Common myeloid progenitor, CD34-positive (primary cell): ENCODE results near the gene ZNF396.

Experiments used
- CTCF ChIA-PET: fragments of 350-600 bp; sonication (Branson Sonifier 250); formaldehyde crosslinking; loops from one replicate; lab custom pipeline; 2021; ENCODE audit warnings: antibody characterized with exemption; lab: Charles Lee
- POLR2A ChIA-PET: fragments of 350-600 bp; sonication (Branson Sonifier 250); formaldehyde crosslinking; loops from one replicate; lab custom pipeline; 2021; ENCODE audit warnings: antibody characterized with exemption; lab: Charles Lee
- DNase-seq, 3 donors: peaks; one replicate each; pipeline versions ENCODE4 v3.0.0 to v3.0.0-alpha.2; 2013
- H3K27ac ChIP-seq, 2 experiments: 1 replicate in 1 of 2; 2 replicates in 1 of 2; pipeline ENCODE4 v1.7.0; 2013; ENCODE audit warnings: inconsistent platforms in 2 of 2, low read length in 2 of 2, mild to moderate bottlenecking in 2 of 2, low read depth in 1 of 2, moderate library complexity in 1 of 2; ENCODE audit not compliant: severe bottlenecking in 2 of 2, insufficient read depth in 1 of 2, poor library complexity in 1 of 2
- H3K27me3 ChIP-seq, 5 experiments: replicated peaks in 2 of 5; 1 replicate in 3 of 5; 2 replicates in 2 of 5; pipeline versions ENCODE4 v1.6.1 to v1.7.0; 2013; ENCODE audit warnings: low read length in 4 of 5, mild to moderate bottlenecking in 2 of 5, moderate library complexity in 2 of 5, inconsistent platforms in 1 of 5; ENCODE audit not compliant: insufficient read depth in 5 of 5, control insufficient read depth in 4 of 5
- H3K36me3 ChIP-seq, 4 experiments: 1 replicate in 2 of 4; 2 replicates in 2 of 4; pipeline versions ENCODE4 v1.6.1 to v1.7.0; 2013; ENCODE audit warnings: low read length in 3 of 4, control low read depth in 1 of 4, mild to moderate bottlenecking in 1 of 4; ENCODE audit not compliant: control insufficient read depth in 4 of 4, insufficient read depth in 4 of 4
- H3K4me1 ChIP-seq, 4 experiments: 1 replicate in 3 of 4; 2 replicates in 1 of 4; pipeline versions ENCODE4 v1.6.1 to v1.7.1; 2013; ENCODE audit warnings: low read length in 3 of 4, mild to moderate bottlenecking in 3 of 4, control low read depth in 1 of 4, inconsistent platforms in 1 of 4, moderate library complexity in 1 of 4; ENCODE audit not compliant: control insufficient read depth in 4 of 4, insufficient read depth in 4 of 4; ENCODE audit errors: control extremely low read depth in 1 of 4
- H3K4me3 ChIP-seq, 7 experiments: 1 replicate in 4 of 7; 2 replicates in 3 of 7; pipeline versions ENCODE4 v1.5.1 to v1.7.0; 2013; ENCODE audit warnings: mild to moderate bottlenecking in 7 of 7, low read length in 6 of 7, moderate library complexity in 6 of 7, inconsistent platforms in 2 of 7, low read depth in 2 of 7, control low read depth in 1 of 7; ENCODE audit not compliant: insufficient read depth in 4 of 7, control insufficient read depth in 1 of 7; ENCODE audit errors: extremely low read depth in 1 of 7
- H3K9me3 ChIP-seq, 5 experiments: 1 replicate in 4 of 5; 2 replicates in 1 of 5; pipeline versions ENCODE4 v1.6.1 to v1.7.1; 2013; ENCODE audit warnings: low read length in 4 of 5, mild to moderate bottlenecking in 2 of 5, inconsistent platforms in 1 of 5, low read depth in 1 of 5, moderate library complexity in 1 of 5; ENCODE audit not compliant: control insufficient read depth in 4 of 5, insufficient read depth in 2 of 5; ENCODE audit errors: control extremely low read depth in 1 of 5
- WGBS: methylation state at CpG from one replicate; pipeline ENCODE4 v1.1.5; 2013; ENCODE audit not compliant: insufficient coverage; 5-methylcytosine and 5-hydroxymethylcytosine counted together

The ZNF396 gene

DNA sequence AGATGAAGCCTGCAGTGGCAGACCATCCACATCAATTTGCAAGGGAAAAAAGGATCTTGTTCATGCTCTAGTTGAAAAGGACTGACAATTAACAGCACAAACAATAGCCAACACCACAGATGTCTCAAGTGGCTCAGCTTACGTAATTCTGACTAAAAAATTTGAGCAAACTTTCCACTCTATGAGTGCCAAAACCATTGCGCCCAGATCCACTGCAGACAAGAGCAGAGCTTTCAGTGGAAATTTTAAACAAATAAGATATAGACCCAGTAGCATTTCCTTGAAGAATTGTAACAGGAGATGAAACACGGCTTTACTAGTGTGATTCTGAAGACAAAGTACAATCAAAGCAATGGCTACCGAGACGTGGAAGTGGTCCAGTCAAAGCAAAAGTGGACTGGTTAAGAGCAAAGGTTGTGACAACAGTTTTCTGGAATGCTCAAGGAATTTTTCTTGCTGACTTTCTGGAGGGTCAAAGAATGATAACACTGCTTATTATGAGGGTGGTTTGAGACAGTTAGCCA is 12.0 kb upstream of the ZNF396 start:
- DNase-seq: no peak
- Histone ChIP-seq H3K27ac (no peak overlapping the region), H3K9me3 (no peaks in the 10 kb centered on the region), H3K4me1 (peaks cover 0 to 4% (median 2%) of the 10 kb centered on the region in 4 experiments), H3K27me3 (peaks cover 0 to 1% (median 0%) of the 10 kb centered on the region in 5 experiments), H3K4me3 (no peak overlapping the region), H3K36me3 (no peaks in the 10 kb centered on the region)
- WGBS: 67% methylated on average over 3 of the region's 5 CpGs
- CTCF ChIA-PET: interaction anchor here (1.2 kb wide), 1 partner anchor 159 kb away, joined by 3 read pairs; no protein-coding TSS in a partner anchor
- POLR2A ChIA-PET: no interaction called here

DNA sequence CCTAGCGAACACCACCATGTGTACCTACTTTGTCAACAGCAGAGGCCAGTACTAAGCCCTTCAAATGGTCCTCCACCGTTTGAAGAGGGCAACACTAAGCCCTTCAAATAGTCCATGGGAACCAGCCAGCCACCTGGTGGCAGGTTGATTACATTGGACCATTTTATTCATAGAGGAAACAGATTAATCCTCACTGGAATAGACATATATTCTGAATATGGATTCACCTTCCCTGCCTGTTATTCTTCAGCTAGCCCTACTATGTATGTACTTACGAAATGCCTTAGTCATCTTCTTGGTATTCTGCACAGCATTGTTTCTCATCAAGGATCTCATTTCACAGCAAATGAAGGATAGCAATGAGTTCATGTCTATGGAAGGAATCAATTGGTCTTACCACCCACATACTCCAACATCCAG is 10.0 kb upstream of the ZNF396 start:
- POLR2A ChIA-PET: no interaction called here
- WGBS: 100% methylated on average over 2 of the region's 3 CpGs
- no peaks in the 10 kb centered on the region for H3K9me3 ChIP-seq
- H3K36me3 ChIP-seq: no peaks in the 10 kb centered on the region
- DNase-seq: peak; percentile 42 to 52 (median 51)
- peaks cover 0 to 3% (median 0%) of the 10 kb centered on the region in 5 experiments for H3K27me3 ChIP-seq
- no peak overlapping the region for H3K27ac ChIP-seq
- H3K4me3 ChIP-seq: no peak overlapping the region
- CTCF ChIA-PET: interaction anchor here (0.8 to 2.3 kb wide), 11 partner anchors 8 to 260 kb away, joined by 3 to 16 read pairs (median 3); no protein-coding TSS in a partner anchor
- peaks cover 0 to 4% (median 2%) of the 10 kb centered on the region in 4 experiments for H3K4me1 ChIP-seq

DNA sequence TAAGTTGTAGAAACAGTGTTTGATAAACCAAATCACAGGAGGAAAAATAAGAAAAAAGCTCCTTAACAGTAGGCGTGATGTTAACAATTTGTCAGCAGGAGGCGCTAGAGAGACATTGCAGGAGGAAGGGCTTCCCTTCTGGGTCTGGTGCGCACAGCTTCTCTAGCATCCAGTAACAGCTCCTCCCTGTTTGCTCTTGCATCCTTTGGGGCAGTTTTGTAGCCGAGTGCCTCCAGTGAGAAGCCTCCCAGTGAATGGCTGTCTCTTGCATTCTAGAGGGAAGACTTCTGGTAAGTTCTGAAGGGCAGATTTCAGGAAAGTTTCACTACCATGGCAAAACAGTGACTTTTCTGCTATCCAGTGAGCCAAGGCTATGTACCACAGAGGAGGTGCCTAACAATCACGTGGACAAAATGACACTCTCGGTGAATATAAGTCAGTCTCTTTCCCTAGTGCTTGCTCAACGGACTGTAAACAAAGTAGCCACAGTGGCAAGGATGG is 9.5 kb upstream of the ZNF396 start:
- no peaks in the 10 kb centered on the region for H3K36me3 ChIP-seq
- H3K4me3 ChIP-seq: no peak overlapping the region
- CTCF ChIA-PET: interaction anchor here (0.6 to 2.3 kb wide), 14 partner anchors 8 to 265 kb away, joined by 3 to 16 read pairs (median 3); no protein-coding TSS in a partner anchor
- H3K27ac ChIP-seq: no peak overlapping the region
- H3K9me3 ChIP-seq: no peaks in the 10 kb centered on the region
- H3K4me1 ChIP-seq: peaks cover 0 to 4% (median 2%) of the 10 kb centered on the region in 4 experiments
- WGBS: 19% methylated on average over 7 of the region's 7 CpGs
- peaks cover 0 to 3% (median 0%) of the 10 kb centered on the region in 5 experiments for H3K27me3 ChIP-seq
- DNase-seq: peak; percentile 86 to 95 (median 91)
- POLR2A ChIA-PET: interaction anchor here (0.6 kb wide), 1 partner anchor 83 kb away, joined by 3 read pairs; no protein-coding TSS in a partner anchor

DNA sequence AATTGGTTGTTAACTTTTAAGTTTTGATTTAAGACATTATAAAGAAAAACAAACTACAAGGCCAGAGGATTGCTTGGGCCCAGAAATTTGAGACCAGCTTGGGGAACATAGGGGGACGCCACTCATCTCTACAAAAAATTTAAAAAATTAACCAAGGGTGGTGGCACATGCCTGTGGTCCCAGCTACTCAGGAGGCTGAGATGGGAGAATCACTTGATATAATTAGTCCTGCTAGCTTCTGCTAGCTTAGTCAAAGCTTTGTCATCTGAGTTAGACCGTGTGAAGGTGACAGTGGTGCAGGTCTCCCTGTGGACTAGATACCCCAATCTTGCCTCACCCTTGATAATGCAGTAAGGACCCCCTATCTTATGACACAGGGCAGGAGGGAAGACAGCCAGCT is 6.0 kb upstream of the ZNF396 start:
- Histone ChIP-seq H3K9me3 (no peaks in the 10 kb centered on the region), H3K36me3 (no peaks in the 10 kb centered on the region), H3K27ac (no peak overlapping the region), H3K27me3 (peaks cover 0 to 3% (median 0%) of the 10 kb centered on the region in 5 experiments), H3K4me3 (no peak overlapping the region), H3K4me1 (peaks cover 0 to 4% (median 2%) of the 10 kb centered on the region in 4 experiments)
- WGBS: 95% methylated on average over 2 of the region's 2 CpGs
- POLR2A ChIA-PET: no interaction called here
- DNase-seq: no peak
- CTCF ChIA-PET: interaction anchor here (0.7 to 1.4 kb wide), 3 partner anchors 12 to 395 kb away, joined by 3 to 6 read pairs (median 3); no protein-coding TSS in a partner anchor

DNA sequence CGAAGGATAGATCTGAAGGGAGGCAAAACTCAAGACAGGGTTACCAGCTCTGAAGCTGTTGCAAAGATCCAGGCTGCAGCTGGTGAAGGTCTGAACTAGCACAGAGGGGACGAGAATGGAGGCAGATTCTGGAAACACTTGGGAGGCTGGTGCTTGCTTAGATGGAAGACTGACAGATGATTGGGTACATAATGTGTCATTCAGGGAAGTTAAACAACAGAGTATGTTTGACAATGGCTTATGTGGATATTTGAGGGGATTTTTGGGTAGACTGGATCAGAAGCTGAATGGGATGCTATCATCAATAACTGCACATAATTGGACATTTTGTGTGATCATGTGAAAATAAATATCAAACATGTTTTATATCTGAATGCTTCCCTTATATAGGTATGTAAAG is 2.3 kb upstream of the ZNF396 start:
- no peak for DNase-seq
- POLR2A ChIA-PET: no interaction called here
- 100% methylated on average over 2 of the region's 2 CpGs for WGBS
- Histone ChIP-seq H3K4me1 (peaks cover 0 to 14% (median 11%) of the 10 kb centered on the region in 4 experiments), H3K36me3 (no peaks in the 10 kb centered on the region), H3K9me3 (no peaks in the 10 kb centered on the region), H3K27ac (no peak overlapping the region), H3K4me3 (no peak overlapping the region), H3K27me3 (peaks cover 0 to 1% (median 0%) of the 10 kb centered on the region in 5 experiments)
- CTCF ChIA-PET: no interaction called here

DNA sequence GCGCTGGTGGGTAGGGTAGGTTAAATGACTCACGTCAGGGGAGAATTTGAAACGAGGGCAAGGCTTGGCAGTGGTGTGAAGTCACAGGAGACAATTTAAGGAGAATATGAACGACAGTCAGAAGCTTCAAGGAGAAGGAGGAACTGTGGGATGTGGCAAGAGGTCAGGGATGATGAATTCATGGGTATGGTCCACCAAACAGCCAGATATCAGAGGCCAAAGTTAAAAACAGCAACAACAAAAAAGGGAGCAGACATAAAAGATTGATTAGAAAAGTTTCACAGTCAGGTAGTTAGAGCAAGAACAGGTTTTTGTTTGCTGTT is 1.4 kb upstream of the ZNF396 start:
- Histone ChIP-seq H3K4me1 (peaks cover 0 to 14% (median 11%) of the 10 kb centered on the region in 4 experiments), H3K36me3 (no peaks in the 10 kb centered on the region), H3K27me3 (no peaks in the 10 kb centered on the region), H3K27ac (no peak overlapping the region), H3K4me3 (no peak overlapping the region), H3K9me3 (no peaks in the 10 kb centered on the region)
- ChIA-PET CTCF (no interaction called here), POLR2A (no interaction called here)
- DNase-seq: no peak
- 90% methylated on average over 4 of the region's 4 CpGs for WGBS

DNA sequence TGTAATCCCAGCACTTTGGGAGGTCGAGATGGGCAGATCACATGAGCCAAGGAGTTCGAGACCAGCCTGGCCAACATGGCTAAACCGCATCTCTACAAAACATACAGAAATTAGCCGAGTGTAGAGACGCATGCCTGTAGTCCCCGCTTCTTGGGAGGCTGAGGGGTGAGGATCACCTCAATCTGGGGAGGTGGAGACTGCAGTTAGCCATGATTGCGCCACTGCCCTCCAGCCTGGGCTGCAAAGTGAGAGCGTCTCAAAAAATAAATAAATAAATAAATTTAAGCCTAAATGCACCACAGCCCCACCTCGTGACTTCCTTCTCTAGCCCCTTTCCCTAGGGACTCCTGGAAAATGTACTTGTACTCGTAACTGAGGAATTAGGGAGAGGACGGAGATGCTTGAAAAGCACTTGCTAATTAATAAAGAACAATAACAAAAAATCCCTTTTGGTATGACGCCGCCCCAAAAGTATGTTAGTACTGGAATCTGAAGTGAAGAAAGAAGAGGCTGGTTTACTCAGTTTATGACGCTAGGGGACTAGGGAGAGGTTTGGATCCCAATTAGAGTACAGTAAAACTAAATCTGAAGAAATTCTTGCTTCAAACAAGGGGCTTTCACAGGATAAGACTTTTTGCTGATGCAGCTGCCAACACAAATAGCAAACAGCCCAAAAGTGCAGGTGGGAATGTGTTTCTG is 887 bp upstream of the ZNF396 start:
- no peaks in the 10 kb centered on the region for H3K9me3 ChIP-seq
- no peak for DNase-seq
- ChIA-PET CTCF (no interaction called here), POLR2A (no interaction called here)
- no peaks in the 10 kb centered on the region for H3K27me3 ChIP-seq
- peaks cover 0 to 14% (median 11%) of the 10 kb centered on the region in 4 experiments for H3K4me1 ChIP-seq
- H3K4me3 ChIP-seq: no peak overlapping the region
- WGBS: 94% methylated on average over 4 of the region's 14 CpGs
- no peak overlapping the region for H3K27ac ChIP-seq
- no peaks in the 10 kb centered on the region for H3K36me3 ChIP-seq
